Gastroesophageal sphincter (tissue), 3 donors: Measurements from ENCODE around the gene MOGAT2.

Source experiments
- EP300 ChIP-seq: sonication (generic); formaldehyde crosslinking; IDR thresholded peaks from one replicate; pipeline ENCODE4 v1.6.1; 2017; ENCODE audit warnings: antibody characterized with exemption, mild to moderate bottlenecking
- POLR2A ChIP-seq, 2 donors: fragments of 450-650 bp; IDR thresholded peaks; one replicate each; pipeline ENCODE4 v1.6.1; 2017; ENCODE audit warnings: antibody characterized with exemption in 2 of 2, mild to moderate bottlenecking in 2 of 2, moderate library complexity in 1 of 2
- TF ChIP-seq, protein P1 (sequence below), 4 experiments: fragments of 200-600 bp in 2 of 4; fragments of 450-650 bp in 2 of 4; sonication (generic) in 1 of 4; IDR thresholded peaks; one replicate each; pipeline ENCODE4 v1.5.1; 2017 to 2019; ENCODE audit warnings: antibody characterized with exemption in 4 of 4, mild to moderate bottlenecking in 2 of 4, moderate library complexity in 2 of 4

DNA sequence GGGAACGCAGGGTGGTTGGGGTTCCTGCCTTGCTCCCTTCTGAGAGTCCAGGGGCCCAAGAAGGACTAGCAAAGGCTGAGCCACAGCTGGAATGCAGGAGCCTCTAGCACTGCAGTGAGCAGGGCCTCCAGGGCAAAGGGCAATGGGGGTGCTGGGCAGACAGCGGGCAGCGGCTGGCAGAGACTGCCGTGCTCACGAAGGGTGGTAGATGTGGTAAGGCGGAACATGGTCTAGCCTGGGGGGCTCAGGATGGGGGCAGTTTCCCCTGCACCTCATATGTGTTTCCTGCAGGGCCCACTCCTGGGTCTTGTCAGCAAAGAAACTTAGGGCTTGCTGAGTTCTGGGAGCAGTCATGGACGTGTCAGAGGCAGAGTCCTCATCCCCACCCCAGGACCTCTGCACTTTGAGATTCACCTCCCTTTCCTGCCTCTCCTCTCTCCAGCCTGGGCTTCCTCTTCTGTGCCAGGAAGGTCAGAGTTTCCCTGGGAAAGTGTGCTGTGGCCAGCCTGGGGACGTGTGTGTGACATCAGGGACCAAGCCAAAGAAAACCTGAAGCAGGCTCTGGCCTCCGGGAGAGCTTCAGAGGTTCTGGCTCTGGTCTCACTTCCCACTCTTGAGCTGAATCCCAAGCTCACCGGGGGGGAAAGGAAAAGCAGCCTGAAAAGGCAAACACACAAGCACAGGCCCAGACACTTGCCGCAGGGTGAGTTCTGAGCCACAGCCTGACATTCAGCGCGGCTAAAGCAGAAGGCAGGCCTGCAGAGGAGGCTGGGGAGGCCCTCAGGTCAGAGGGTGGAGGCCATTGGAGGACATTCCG is 4.4 kb downstream of the MOGAT2 start:
- TF ChIP-seq, protein P1, sequence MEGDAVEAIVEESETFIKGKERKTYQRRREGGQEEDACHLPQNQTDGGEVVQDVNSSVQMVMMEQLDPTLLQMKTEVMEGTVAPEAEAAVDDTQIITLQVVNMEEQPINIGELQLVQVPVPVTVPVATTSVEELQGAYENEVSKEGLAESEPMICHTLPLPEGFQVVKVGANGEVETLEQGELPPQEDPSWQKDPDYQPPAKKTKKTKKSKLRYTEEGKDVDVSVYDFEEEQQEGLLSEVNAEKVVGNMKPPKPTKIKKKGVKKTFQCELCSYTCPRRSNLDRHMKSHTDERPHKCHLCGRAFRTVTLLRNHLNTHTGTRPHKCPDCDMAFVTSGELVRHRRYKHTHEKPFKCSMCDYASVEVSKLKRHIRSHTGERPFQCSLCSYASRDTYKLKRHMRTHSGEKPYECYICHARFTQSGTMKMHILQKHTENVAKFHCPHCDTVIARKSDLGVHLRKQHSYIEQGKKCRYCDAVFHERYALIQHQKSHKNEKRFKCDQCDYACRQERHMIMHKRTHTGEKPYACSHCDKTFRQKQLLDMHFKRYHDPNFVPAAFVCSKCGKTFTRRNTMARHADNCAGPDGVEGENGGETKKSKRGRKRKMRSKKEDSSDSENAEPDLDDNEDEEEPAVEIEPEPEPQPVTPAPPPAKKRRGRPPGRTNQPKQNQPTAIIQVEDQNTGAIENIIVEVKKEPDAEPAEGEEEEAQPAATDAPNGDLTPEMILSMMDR (IDR thresholded peaks at IDR 0.05) = no peak
- TF ChIP-seq POLR2A (IDR thresholded peaks at IDR 0.05) (no peak), EP300 (no peak)
